Stomach (tissue), 9 donors: ENCODE data around the gene TCHH. TPM values are rescaled to one million over a fixed set of nuclear protein-coding genes. Genes with fewer than 3 reads are reported as not detected.
"Not testable (repeated sequence)": the region's sequence is repeated elsewhere in the genome, so short reads cannot be mapped to it uniquely, and the experiment has no call there.

Experiments
- DNase-seq, 2 donors: peaks; one replicate each; pipeline versions ENCODE4 v3.0.0 to v3.0.0-alpha.2; 2013 to 2019
- H3K27ac ChIP-seq, 5 donors: fragments of 200-600 bp in 4 of 5; sonication (generic) in 4 of 5; one replicate each; pipeline ENCODE4 v1.5.1; 2013 to 2019; ENCODE audit warnings: mild to moderate bottlenecking in 1 of 5, moderate library complexity in 1 of 5
- H3K27me3 ChIP-seq, 3 donors: fragments of 200-600 bp; sonication (generic); one replicate each; pipeline ENCODE4 v1.5.1; 2017 to 2019; ENCODE audit warnings: mixed run types in 1 of 3
- H3K36me3 ChIP-seq, 4 donors: fragments of 200-600 bp; sonication (generic); 1 replicate in 3 of 4; 2 replicates in 1 of 4; pipeline ENCODE4 v1.5.1; 2016 to 2019
- H3K4me1 ChIP-seq, 4 donors: fragments of 200-600 bp; sonication (generic); one replicate each; pipeline ENCODE4 v1.5.1; 2016 to 2019
- H3K4me3 ChIP-seq, 4 donors: fragments of 200-600 bp; sonication (generic) in 3 of 4; one replicate each; pipeline ENCODE4 v1.5.1; 2016 to 2019; ENCODE audit warnings: mild to moderate bottlenecking in 1 of 4
- H3K9me3 ChIP-seq, 4 donors: fragments of 200-600 bp; sonication (generic); one replicate each; pipeline ENCODE4 v1.5.1; 2016 to 2019
- CTCF ChIP-seq, 7 experiments: fragments of 450-650 bp in 4 of 7; fragments of 200-600 bp in 3 of 7; sonication (generic) in 3 of 7; IDR thresholded peaks; one replicate each; pipeline ENCODE4 v1.5.1; 2016 to 2019; ENCODE audit warnings: antibody characterized with exemption in 7 of 7, control low read depth in 2 of 7, mild to moderate bottlenecking in 1 of 7
- EP300 ChIP-seq: sonication (generic); formaldehyde crosslinking; IDR thresholded peaks from one replicate; pipeline ENCODE4 v1.6.1; 2017; ENCODE audit warnings: antibody characterized with exemption
- POLR2A ChIP-seq, 4 donors: fragments of 450-650 bp; IDR thresholded peaks; one replicate each; pipeline ENCODE4 v1.6.1; 2016; ENCODE audit warnings: antibody characterized with exemption in 4 of 4, control low read depth in 2 of 4, mild to moderate bottlenecking in 1 of 4, moderate library complexity in 1 of 4
- POLR2AphosphoS5 ChIP-seq, 3 donors: sonication (generic); formaldehyde crosslinking; IDR thresholded peaks; one replicate each; pipeline ENCODE4 v1.6.1; 2016; ENCODE audit warnings: antibody characterized with exemption in 3 of 3
- WGBS, 5 donors: extraction: QIAGEN DNeasy Blood & Tissue Kit in 3 of 5; methylation state at CpG; one replicate each; pipeline versions ENCODE4 v1.1.5 to v1.1.7; 2013 to 2018; 5-methylcytosine and 5-hydroxymethylcytosine counted together
- intact Hi-C: fragments of 100-400 bp; cut with DNase I; formaldehyde crosslinking; loops from one replicate; pipeline ENCODE4 v1.15.1; 2023; ENCODE audit warnings: low total_unique reads
- polyA plus RNA-seq, 3 donors: library from polyadenylated mRNA; stranded (reverse); fragments of 200-250 nt; gene quantifications; one replicate each; pipeline ENCODE4 v1.2.3, GENCODE V29; 2013
- total RNA-seq, 5 donors: library from RNA; depleted of rRNA; stranded (reverse); fragments of >200 nt; gene quantifications; one replicate each; pipeline versions ENCODE4 v1.1.0 to v1.2.3, GENCODE V29; 2014 to 2016
- donor health status: healthy with polysubstance abuse.
- donor health status: Bipolar disorder and iron deficiency.
- donor health status: healthy.

TCHH gene
- total and polyA plus RNA-seq, 8 donors, result 0.13 TPM; not detected in 7

DNA sequence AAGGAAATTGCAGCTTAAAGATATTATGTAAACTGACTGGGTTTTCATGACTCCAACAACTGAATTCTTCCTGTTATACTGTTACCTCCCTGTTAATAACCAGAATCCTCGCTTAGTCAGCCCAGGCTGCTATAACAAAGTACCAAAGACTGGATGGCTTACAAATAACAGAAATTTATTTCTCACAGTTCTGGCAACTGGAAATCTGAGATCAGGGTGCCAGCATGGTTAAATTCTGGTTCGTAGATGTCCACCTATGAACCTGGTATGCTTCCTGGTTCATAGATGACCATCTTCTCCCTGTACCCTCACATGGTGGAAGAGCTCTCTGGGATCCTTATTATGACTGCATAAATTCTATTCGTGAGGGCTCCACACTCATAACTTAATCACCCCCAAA is 18.3 kb downstream of the TCHH start:
- H3K4me3 ChIP-seq, result no peak overlapping the region
- no peak for TF ChIP-seq POLR2A (IDR thresholded peaks at IDR 0.05)
- no peak for TF ChIP-seq EP300
- no peak for TF ChIP-seq CTCF (IDR thresholded peaks at IDR 0.05)
- no peak for TF ChIP-seq POLR2AphosphoS5 (IDR thresholded peaks at IDR 0.05)
- peaks cover 0 to 32% (median 0%) of the 10 kb centered on the region in 3 donors for H3K27me3 ChIP-seq
- H3K36me3 ChIP-seq, result no peaks in the 10 kb centered on the region
- intact Hi-C loops, result no loop called here
- peaks cover 0 to 26% (median 20%) of the 10 kb centered on the region in 4 donors for H3K9me3 ChIP-seq
- WGBS, 5 donors, result 60 to 69% (median 62%) methylated on average over 3 of the region's 3 CpGs
- H3K27ac ChIP-seq, result no peak overlapping the region
- DNase-seq, result no peak
- no peaks in the 10 kb centered on the region for H3K4me1 ChIP-seq

DNA sequence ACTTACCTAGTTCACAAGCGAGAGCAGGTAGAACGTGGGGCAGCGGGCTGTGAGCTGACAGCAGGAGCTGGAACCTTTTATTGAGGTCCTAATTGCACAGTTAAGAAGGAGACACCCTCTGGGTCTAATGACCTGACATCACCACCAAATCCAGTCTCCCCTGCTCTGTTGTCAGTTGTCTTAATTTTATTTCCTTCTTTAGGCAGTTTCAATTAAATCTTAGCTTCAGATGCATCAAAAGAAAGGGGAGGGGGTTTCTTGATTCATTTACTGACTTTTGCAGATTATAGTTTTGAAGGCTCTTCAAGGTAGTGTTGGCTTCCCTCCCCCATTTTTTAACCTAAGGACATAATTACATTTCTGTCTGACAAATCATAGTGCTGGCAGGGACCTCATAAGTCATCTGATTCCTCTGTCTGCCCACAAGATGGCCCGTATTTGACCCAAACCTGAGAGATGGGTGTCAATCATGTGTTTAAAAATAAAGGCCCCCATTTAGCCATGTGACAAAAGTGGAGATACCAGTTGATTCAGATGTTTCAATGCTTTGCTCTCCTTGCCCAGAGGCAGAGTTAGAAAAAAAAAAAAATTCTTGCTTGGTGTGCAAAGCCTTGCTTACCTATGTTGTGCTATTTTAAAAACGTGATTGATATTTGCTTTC is 26.1 kb downstream of the TCHH start, which contains the start of gene TCHHL1:
TSS of gene TCHHL1 (minus strand) at position 51 of the 661 bp plus-strand sequence. CDS start 921 bp downstream, outside the sequence.
- Histone ChIP-seq H3K27ac (no peak within 1 kb of the TSS), H3K27me3 (peaks cover 0 to 47% (median 4%) of the 10 kb centered on the region in 3 donors), H3K9me3 (peaks cover 0 to 17% (median 15%) of the 10 kb centered on the region in 4 donors), H3K4me3 (no peak within 1 kb of the TSS), H3K4me1 (no peaks in the 10 kb centered on the region), H3K36me3 (no peaks in the 10 kb centered on the region)
- intact Hi-C loops, result no loop called here
- no peak for DNase-seq
- WGBS, 5 donors, result 69 to 77% (median 76%) methylated on average over 5 of the region's 5 CpGs
- TF ChIP-seq EP300 (no peak), POLR2A (IDR thresholded peaks at IDR 0.05) (no peak), CTCF (IDR thresholded peaks at IDR 0.05) (no peak), POLR2AphosphoS5 (IDR thresholded peaks at IDR 0.05) (no peak)

DNA sequence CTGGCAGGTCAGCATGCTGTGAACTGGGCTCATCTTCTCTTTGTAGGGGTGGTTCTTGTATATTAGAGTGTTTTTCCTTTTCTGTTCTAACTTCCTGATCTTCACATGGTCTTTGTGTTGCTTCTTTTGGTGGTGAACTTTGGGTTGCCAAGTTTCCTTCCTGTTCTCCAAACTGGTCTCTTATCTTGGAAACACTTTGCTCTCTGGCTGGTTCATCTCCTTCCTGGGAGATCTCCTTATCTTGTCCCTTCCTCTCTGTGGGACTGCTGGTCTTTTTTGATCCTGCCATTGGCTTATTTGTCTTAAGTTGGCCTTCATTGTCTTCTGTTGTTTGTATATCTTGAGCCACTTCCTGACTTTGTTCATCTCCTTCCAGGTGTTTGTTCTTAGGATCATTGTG is 28.5 kb downstream of the TCHH start:
- no peaks in the 10 kb centered on the region for H3K36me3 ChIP-seq
- TF ChIP-seq CTCF (IDR thresholded peaks at IDR 0.05) (no peak), EP300 (no peak), POLR2AphosphoS5 (IDR thresholded peaks at IDR 0.05) (no peak), POLR2A (IDR thresholded peaks at IDR 0.05) (no peak)
- H3K9me3 ChIP-seq, result peaks cover 0 to under 1% (median 0%) of the 10 kb centered on the region in 4 donors
- intact Hi-C loops, result no loop called here
- no peak for DNase-seq
- H3K4me3 ChIP-seq, result no peak overlapping the region
- no peaks in the 10 kb centered on the region for H3K4me1 ChIP-seq
- peaks cover 0 to 42% (median 4%) of the 10 kb centered on the region in 3 donors for H3K27me3 ChIP-seq
- no peak overlapping the region for H3K27ac ChIP-seq

GRCh38 chr1:152084853-152085252 is 30.4 kb downstream of the TCHH start:
- no peak for DNase-seq
- Histone ChIP-seq H3K4me3 (no peak overlapping the region), H3K27me3 (peaks cover 0 to 50% (median 4%) of the 10 kb centered on the region in 3 donors), H3K36me3 (no peaks in the 10 kb centered on the region), H3K9me3 (no peaks in the 10 kb centered on the region), H3K4me1 (no peaks in the 10 kb centered on the region), H3K27ac (no peak overlapping the region)
- WGBS, 5 donors, result 26 to 41% (median 37%) methylated on average over 1 of the region's 1 CpG
- TF ChIP-seq POLR2A (IDR thresholded peaks at IDR 0.05) (no peak), CTCF (IDR thresholded peaks at IDR 0.05) (no peak), POLR2AphosphoS5 (IDR thresholded peaks at IDR 0.05) (no peak), EP300 (no peak)
- intact Hi-C loops, result no loop called here

DNA sequence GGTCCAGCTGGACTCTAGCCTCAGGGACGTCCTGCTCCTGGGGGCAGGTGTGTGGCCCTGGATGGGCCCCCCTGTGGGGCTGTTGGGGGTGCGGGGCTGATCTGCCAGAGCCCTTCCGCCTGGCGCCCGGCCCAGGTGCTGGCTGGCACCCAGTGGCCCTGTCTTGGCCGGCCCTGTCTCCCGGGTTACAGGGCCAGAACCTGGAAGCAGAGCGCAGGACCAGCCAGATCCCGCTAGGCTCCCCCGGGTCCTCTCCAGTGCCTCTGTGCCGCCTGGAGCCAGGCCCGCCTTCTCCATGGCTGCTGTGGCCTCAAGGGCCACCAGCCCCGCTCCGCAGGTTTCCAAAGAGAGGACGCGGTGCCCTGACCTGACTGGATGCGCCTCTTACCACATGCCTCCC is 34.2 kb downstream of the TCHH start:
- H3K4me1 ChIP-seq, DNase-seq, H3K27ac ChIP-seq, intact Hi-C loops, H3K4me3 ChIP-seq, H3K36me3 ChIP-seq, H3K9me3 ChIP-seq: not testable (repeated sequence)
- peaks cover 0 to 40% (median 0%) of the 10 kb centered on the region in 3 donors for H3K27me3 ChIP-seq
- whole genome bisulfite sequencing, 5 donors, result 87 to 100% (median 95%) methylated on average over 5 to 17 of the region's 17 CpGs

DNA sequence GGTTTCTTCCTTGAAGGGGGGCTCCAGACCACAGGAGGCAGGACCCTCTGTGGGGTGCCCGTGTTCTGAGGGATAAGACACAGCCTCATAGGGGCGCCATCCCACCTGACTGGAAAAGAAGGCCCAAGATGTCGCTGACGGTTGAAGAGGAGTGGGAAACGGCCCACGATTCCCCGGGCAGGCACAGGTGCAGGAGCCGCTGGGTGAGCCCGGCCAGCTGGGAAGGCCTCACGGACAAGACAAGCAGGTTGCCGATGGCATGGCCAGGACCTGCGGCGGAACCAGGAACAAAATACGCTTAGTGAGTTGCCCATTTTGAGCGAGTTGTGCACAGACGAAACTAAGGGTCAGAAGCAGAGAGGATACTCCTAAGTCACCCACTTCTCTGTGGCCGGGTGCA is 34.8 kb downstream of the TCHH start:
- intact Hi-C loops, H3K4me1 ChIP-seq, H3K27ac ChIP-seq, DNase-seq, H3K36me3 ChIP-seq, H3K4me3 ChIP-seq, H3K9me3 ChIP-seq: not testable (repeated sequence)
- 87 to 93% (median 89%) methylated on average over 17 of the region's 17 CpGs for WGBS, 5 donors
- H3K27me3 ChIP-seq, result peaks cover 0 to 34% (median 0%) of the 10 kb centered on the region in 3 donors
